Measurements from ENCODE around the gene KRT73.

DNA sequence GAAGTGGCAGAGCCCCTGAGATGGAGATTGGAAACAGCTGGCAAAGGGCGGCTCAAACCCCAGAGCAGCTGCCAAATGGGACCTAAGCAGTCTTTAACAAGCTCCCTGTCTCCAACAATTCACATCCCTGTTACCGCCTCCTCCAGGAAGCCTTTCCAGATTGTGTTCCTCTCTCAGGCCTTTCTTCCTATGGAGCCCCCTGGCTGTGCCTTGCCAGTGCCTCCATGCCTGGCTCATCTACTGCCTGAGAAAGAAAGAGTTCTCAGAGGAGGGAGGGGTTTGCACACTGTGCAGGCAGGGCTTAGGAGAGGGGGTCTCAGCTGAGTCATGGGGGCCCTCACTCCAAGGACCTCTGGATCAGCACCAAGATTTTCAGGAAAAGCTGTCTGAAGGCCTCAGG lies 35.9 kb downstream of the KRT73 start:
- TF ChIP-seq MAFK (IDR thresholded peaks at IDR 0.05; ENCODE audit: low read depth, low read length) = no peak
- TF ChIP-seq PHF8 (conservative IDR thresholded peaks at IDR 0.05; ENCODE audit: low read depth, low read length) = no peak
- no peak for TF ChIP-seq GABPA (IDR thresholded peaks at IDR 0.05; ENCODE audit: borderline replicate concordance, insufficient read depth, low read length)
- TF ChIP-seq, protein P1, sequence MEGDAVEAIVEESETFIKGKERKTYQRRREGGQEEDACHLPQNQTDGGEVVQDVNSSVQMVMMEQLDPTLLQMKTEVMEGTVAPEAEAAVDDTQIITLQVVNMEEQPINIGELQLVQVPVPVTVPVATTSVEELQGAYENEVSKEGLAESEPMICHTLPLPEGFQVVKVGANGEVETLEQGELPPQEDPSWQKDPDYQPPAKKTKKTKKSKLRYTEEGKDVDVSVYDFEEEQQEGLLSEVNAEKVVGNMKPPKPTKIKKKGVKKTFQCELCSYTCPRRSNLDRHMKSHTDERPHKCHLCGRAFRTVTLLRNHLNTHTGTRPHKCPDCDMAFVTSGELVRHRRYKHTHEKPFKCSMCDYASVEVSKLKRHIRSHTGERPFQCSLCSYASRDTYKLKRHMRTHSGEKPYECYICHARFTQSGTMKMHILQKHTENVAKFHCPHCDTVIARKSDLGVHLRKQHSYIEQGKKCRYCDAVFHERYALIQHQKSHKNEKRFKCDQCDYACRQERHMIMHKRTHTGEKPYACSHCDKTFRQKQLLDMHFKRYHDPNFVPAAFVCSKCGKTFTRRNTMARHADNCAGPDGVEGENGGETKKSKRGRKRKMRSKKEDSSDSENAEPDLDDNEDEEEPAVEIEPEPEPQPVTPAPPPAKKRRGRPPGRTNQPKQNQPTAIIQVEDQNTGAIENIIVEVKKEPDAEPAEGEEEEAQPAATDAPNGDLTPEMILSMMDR (IDR thresholded peaks at IDR 0.05; ENCODE audit: control extremely low read depth in 1 of 3, insufficient read depth in 1 of 3, low read depth in 1 of 3, low read length in 3 of 3) = peak; percentile 3 to 27 (median 13)
- TF ChIP-seq TCF12 (IDR thresholded peaks at IDR 0.05; ENCODE audit: low read depth, low read length) = no peak
- no peak for TF ChIP-seq TAF1 (IDR thresholded peaks at IDR 0.05; ENCODE audit: low read depth, low read length)

All from H1 (cell line).